ENCODE measurements around the gene CEP85. TPM values are rescaled to one million over a fixed set of nuclear protein-coding genes. Genes with fewer than 3 reads are reported as not detected.
A peak's percentile ranks its signal among the peaks of the same experiment; 100 is the strongest.

CEP85 gene
- total RNA-seq, 1 experiment from 2014 or later = 37.2 TPM

GRCh38 chr1:26283279-26283853, 49.4 kb downstream of the CEP85 start (continued):
- TF ChIP-seq REST (IDR thresholded peaks at IDR 0.05; ENCODE audit: low read depth) (no peak), ZNF274 (IDR thresholded peaks at IDR 0.05; ENCODE audit: low read depth, low read length) (no peak), SP1 (IDR thresholded peaks at IDR 0.05; ENCODE audit: low read depth) (no peak), POLR2A (IDR thresholded peaks at IDR 0.05; ENCODE audit: borderline replicate concordance, extremely low read depth, insufficient read depth, insufficient read length) (no peak), ZFX (IDR thresholded peaks at IDR 0.05) (no peak), EZH2 (IDR thresholded peaks at IDR 0.05) (no peak)

- intact Hi-C loops (cut with micrococcal nuclease) = loop anchor here (2.0 kb wide), 1 partner anchor 133 kb away; no protein-coding TSS in a partner anchor
- Histone ChIP-seq H3K9me2 (ENCODE audit: insufficient read depth) (no peaks in the 10 kb centered on the region), H2AFZ (ENCODE audit: low read depth, low read length, poor library complexity, severe bottlenecking) (no peak overlapping the region), H3K27ac (ENCODE audit: low read depth, low read length) (peak overlapping the region; percentile 58), H3K27me3 (ENCODE audit: insufficient read depth, low read length) (no peaks in the 10 kb centered on the region), H3K4me3 (replicated peaks in 1 of 2; ENCODE audit: low read depth in 1 of 2, low read length in 2 of 2) (peak overlapping the region in 1 of 2 experiments; percentile 31; a peak in 2 of 4 replicates), H3K9me3 (ENCODE audit: control insufficient read depth in 1 of 2, insufficient read depth in 1 of 2, low read depth in 1 of 2, low read length in 2 of 2) (no peaks in the 10 kb centered on the region), H3K79me2 (ENCODE audit: insufficient read depth, low read length) (peaks cover 16% of the 10 kb centered on the region), H3K36me3 (ENCODE audit: control insufficient read depth in 1 of 2, insufficient read depth in 2 of 2, low read length in 2 of 2) (no peaks in the 10 kb centered on the region; a peak in 1 of 4 replicates), H4K20me1 (ENCODE audit: insufficient read depth) (no peaks in the 10 kb centered on the region), H3K4me1 (ENCODE audit: control insufficient read depth in 1 of 2, insufficient read depth in 2 of 2, low read length in 2 of 2) (peaks cover 29 to 74% of the 10 kb centered on the region in 2 experiments), H3K9ac (ENCODE audit: low read length) (peak overlapping the region; percentile 50), H3K4me2 (ENCODE audit: low read length) (peak overlapping the region; percentile 79)
- ATAC-seq (no peak), DNase-seq (ENCODE audit: low read depth, low spot score) (no peak)
- ChIA-PET RAD21 (ENCODE audit: low non-redundant PET in 1 of 2, low total read pairs in 2 of 2, uncharacterized antibody in 2 of 2, unreplicated experiment in 2 of 2) (interaction anchor here (1.3 to 2.1 kb wide), 4 partner anchors 38 to 108 kb away, joined by 4 to 11 read pairs (median 4); no protein-coding TSS in a partner anchor), CTCF (interaction anchor here (0.7 to 4.3 kb wide), 17 partner anchors 8 to 388 kb away, joined by 3 to 50 read pairs (median 11); partner anchors contain the start of gene CEP85), POLR2A (interaction anchor here (0.6 to 1.5 kb wide), 2 partner anchors 39 to 67 kb away, joined by 3 to 4 read pairs; no protein-coding TSS in a partner anchor)
- BruUV-seq (replicated peaks) = no TSS peak
- no peak for TF ChIP-seq MAX (IDR thresholded peaks at IDR 0.05)
- no peak for TF ChIP-seq POLR2A (IDR thresholded peaks at IDR 0.05; ENCODE audit: borderline replicate concordance, extremely low read depth, insufficient read depth, insufficient read length)
- TF ChIP-seq SIN3A (IDR thresholded peaks at IDR 0.05; ENCODE audit: low read depth) = no peak
- TF ChIP-seq ZFX (IDR thresholded peaks at IDR 0.05) = no peak
- no peak for TF ChIP-seq RAD21 (IDR thresholded peaks at IDR 0.05; ENCODE audit: low read depth)
- TF ChIP-seq POLR2AphosphoS5 (IDR thresholded peaks at IDR 0.05; ENCODE audit: low read depth, low read length) = 0 out of 2 replicates have a peak, but pooled peaks have one; percentile 8
- no peak for TF ChIP-seq SP1 (IDR thresholded peaks at IDR 0.05; ENCODE audit: low read depth)
Measured at GRCh38 chr1:26283871-26284596, 50.0 kb downstream of the CEP85 start.
